Suprapubic skin (tissue), 4 donors: ENCODE data around the gene ZNF280A. TPM values are rescaled to one million over a fixed set of nuclear protein-coding genes. Genes with fewer than 3 reads are reported as not detected.
"Not testable (repeated sequence)": the region's sequence is repeated elsewhere in the genome, so short reads cannot be mapped to it uniquely, and the experiment has no call there.

ENCODE experiments used
- DNase-seq, 2 donors: peaks; one replicate each; pipeline ENCODE4 v3.0.0-alpha.2; 2019; ENCODE audit warnings: low spot score in 2 of 2
- H3K27ac ChIP-seq: fragments of 200-600 bp; sonication (generic); one replicate; pipeline ENCODE4 v1.5.1; 2019
- H3K27me3 ChIP-seq: fragments of 200-600 bp; sonication (generic); one replicate; pipeline ENCODE4 v1.5.1; 2019
- H3K36me3 ChIP-seq: fragments of 200-600 bp; sonication (generic); one replicate; pipeline ENCODE4 v1.5.1; 2019
- H3K4me1 ChIP-seq: fragments of 200-600 bp; sonication (generic); one replicate; pipeline ENCODE4 v1.5.1; 2019
- H3K4me3 ChIP-seq: fragments of 200-600 bp; sonication (generic); one replicate; pipeline ENCODE4 v1.5.1; 2019; ENCODE audit warnings: mild to moderate bottlenecking
- H3K9me3 ChIP-seq: fragments of 200-600 bp; sonication (generic); one replicate; pipeline ENCODE4 v1.5.1; 2019
- EP300 ChIP-seq: sonication (generic); formaldehyde crosslinking; IDR thresholded peaks from one replicate; pipeline ENCODE4 v1.6.1; 2017; ENCODE audit warnings: antibody characterized with exemption
- POLR2A ChIP-seq, 2 donors: fragments of 450-650 bp; IDR thresholded peaks; one replicate each; pipeline ENCODE4 v1.6.1; 2017; ENCODE audit warnings: antibody characterized with exemption in 2 of 2, mild to moderate bottlenecking in 2 of 2, moderate library complexity in 2 of 2
- POLR2AphosphoS5 ChIP-seq, 3 donors: sonication (generic); formaldehyde crosslinking; IDR thresholded peaks; one replicate each; pipeline ENCODE4 v1.6.1; 2017; ENCODE audit warnings: antibody characterized with exemption in 3 of 3
- WGBS: methylation state at CpG from one replicate; pipeline ENCODE4 v1.1.5; 2018; 5-methylcytosine and 5-hydroxymethylcytosine counted together
- total RNA-seq, 4 donors: library from RNA; depleted of rRNA; stranded (reverse); fragments of >200 nt; gene quantifications; one replicate each; pipeline ENCODE4 v1.1.0, GENCODE V29; 2016
- TF ChIP-seq, protein P1 (sequence below), 2 donors: fragments of 200-600 bp in 1 of 2; fragments of 450-650 bp in 1 of 2; sonication (generic) in 1 of 2; IDR thresholded peaks; one replicate each; pipeline ENCODE4 v1.5.1; 2016 to 2019; ENCODE audit warnings: antibody characterized with exemption in 2 of 2, mild to moderate bottlenecking in 1 of 2, moderate library complexity in 1 of 2

The ZNF280A gene
- total RNA-seq, 4 donors from 2014 or later, result not detected

DNA sequence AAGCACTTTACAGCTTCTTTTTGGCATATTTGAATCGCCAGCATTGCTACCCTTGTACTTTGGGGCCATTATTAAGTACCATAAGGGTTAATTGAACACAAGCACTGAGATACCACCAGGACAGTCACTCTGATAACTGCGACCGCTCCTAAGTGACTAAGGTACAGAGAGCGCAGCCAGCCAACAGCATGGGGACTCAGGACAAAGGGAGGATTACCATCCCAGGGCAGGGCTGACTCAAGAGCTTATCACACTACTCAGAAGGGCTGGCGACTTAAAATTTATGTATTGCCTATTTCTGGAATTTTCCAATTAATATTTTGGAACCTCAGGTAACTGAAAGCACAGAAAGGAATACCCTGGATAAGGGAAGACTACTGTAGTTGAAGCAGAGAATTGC, 479 bp downstream of the ZNF280A start:
- no peak for DNase-seq
- 90% methylated on average over 5 of the region's 5 CpGs for WGBS
- no peaks in the 10 kb centered on the region for H3K9me3 ChIP-seq
- no peak for TF ChIP-seq POLR2AphosphoS5 (IDR thresholded peaks at IDR 0.05)
- TF ChIP-seq, protein P1, sequence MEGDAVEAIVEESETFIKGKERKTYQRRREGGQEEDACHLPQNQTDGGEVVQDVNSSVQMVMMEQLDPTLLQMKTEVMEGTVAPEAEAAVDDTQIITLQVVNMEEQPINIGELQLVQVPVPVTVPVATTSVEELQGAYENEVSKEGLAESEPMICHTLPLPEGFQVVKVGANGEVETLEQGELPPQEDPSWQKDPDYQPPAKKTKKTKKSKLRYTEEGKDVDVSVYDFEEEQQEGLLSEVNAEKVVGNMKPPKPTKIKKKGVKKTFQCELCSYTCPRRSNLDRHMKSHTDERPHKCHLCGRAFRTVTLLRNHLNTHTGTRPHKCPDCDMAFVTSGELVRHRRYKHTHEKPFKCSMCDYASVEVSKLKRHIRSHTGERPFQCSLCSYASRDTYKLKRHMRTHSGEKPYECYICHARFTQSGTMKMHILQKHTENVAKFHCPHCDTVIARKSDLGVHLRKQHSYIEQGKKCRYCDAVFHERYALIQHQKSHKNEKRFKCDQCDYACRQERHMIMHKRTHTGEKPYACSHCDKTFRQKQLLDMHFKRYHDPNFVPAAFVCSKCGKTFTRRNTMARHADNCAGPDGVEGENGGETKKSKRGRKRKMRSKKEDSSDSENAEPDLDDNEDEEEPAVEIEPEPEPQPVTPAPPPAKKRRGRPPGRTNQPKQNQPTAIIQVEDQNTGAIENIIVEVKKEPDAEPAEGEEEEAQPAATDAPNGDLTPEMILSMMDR (IDR thresholded peaks at IDR 0.05), result no peak
- TF ChIP-seq EP300, result no peak
- TF ChIP-seq POLR2A (IDR thresholded peaks at IDR 0.05), result no peak
- H3K27me3 ChIP-seq, result no peaks in the 10 kb centered on the region
- no peak overlapping the region for H3K4me3 ChIP-seq
- H3K27ac ChIP-seq, result no peak overlapping the region
- H3K36me3 ChIP-seq, result no peaks in the 10 kb centered on the region
- H3K4me1 ChIP-seq, result no peaks in the 10 kb centered on the region

DNA sequence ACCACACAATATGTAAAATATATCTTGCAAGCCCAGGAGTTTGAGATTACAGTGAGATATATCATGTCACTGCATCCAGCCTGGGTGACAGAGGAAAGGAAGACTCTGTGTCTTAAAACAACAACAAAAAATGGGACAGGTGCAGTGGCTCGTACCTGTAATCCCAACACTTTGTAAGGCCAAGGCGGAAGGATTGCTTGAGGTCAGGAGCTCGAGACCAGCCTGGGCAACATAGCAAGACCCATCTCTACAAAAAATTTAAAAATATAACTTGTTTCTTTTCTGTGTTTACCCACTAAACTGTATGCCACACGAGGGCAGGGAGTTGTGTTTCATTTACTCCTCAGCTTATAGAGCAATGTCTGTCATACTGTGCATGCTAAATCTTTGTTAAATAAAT, 3.1 kb downstream of the ZNF280A start:
- H3K4me1 ChIP-seq, result no peaks in the 10 kb centered on the region
- no peak for DNase-seq
- TF ChIP-seq, protein P1 (IDR thresholded peaks at IDR 0.05), result no peak
- no peak for TF ChIP-seq EP300
- TF ChIP-seq POLR2AphosphoS5 (IDR thresholded peaks at IDR 0.05), result no peak
- TF ChIP-seq POLR2A (IDR thresholded peaks at IDR 0.05), result no peak
- no peaks in the 10 kb centered on the region for H3K36me3 ChIP-seq
- no peak overlapping the region for H3K4me3 ChIP-seq
- H3K27me3 ChIP-seq, result peaks cover 17% of the 10 kb centered on the region
- WGBS, result 70% methylated on average over 4 of the region's 4 CpGs
- no peaks in the 10 kb centered on the region for H3K9me3 ChIP-seq
- H3K27ac ChIP-seq, result no peak overlapping the region

DNA sequence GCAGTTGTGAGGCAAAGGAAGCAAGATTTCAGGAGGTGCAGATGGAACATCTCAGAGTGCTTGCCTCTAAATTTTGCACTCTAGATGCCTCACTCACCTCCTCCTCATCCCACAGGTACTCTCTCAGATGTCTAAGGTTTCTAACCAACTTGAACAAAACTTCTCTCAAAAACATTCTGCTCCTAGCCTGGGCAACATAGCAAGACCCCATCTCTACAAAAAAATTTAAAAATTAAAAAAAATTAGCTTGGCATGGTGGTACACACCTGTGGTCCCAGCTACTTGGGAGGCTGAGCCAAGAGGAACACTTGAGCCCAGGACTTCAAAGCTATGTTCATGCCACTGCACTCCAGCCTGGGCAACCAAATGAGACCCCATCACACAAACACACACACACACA, 4.2 kb downstream of the ZNF280A start:
- H3K36me3 ChIP-seq, result no peaks in the 10 kb centered on the region
- H3K9me3 ChIP-seq, result no peaks in the 10 kb centered on the region
- no peak overlapping the region for H3K27ac ChIP-seq
- no peaks in the 10 kb centered on the region for H3K4me1 ChIP-seq
- no peak for TF ChIP-seq EP300
- no peak for TF ChIP-seq POLR2AphosphoS5 (IDR thresholded peaks at IDR 0.05)
- TF ChIP-seq POLR2A (IDR thresholded peaks at IDR 0.05), result no peak
- TF ChIP-seq, protein P1 (IDR thresholded peaks at IDR 0.05), result no peak
- no peak overlapping the region for H3K4me3 ChIP-seq
- peaks cover 20% of the 10 kb centered on the region for H3K27me3 ChIP-seq
- no peak for DNase-seq

DNA sequence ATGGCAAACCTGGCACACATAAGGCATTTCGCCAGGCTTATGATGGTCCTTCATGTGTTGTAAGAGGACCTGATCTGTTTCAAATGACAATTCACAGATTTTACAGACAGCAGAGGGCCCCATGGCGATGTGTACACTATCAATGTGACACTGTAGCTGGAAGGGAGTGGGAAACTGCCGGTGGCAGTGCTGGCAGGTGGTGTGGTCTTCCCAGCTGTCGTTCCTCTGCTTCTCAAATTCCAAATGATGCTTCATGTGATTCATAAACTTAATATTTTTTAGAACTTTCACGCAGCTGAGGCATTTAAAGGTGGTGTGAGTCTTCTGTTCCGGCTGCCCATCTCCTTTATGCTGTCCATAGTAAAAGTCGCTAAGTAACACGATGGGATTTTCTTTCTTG, 5.6 kb downstream of the ZNF280A start:
- 64% methylated on average over 8 of the region's 8 CpGs for WGBS
- H3K4me3 ChIP-seq, H3K4me1 ChIP-seq, DNase-seq, H3K27ac ChIP-seq, H3K9me3 ChIP-seq, H3K36me3 ChIP-seq: not testable (repeated sequence)
- peaks cover 20% of the 10 kb centered on the region for H3K27me3 ChIP-seq

DNA sequence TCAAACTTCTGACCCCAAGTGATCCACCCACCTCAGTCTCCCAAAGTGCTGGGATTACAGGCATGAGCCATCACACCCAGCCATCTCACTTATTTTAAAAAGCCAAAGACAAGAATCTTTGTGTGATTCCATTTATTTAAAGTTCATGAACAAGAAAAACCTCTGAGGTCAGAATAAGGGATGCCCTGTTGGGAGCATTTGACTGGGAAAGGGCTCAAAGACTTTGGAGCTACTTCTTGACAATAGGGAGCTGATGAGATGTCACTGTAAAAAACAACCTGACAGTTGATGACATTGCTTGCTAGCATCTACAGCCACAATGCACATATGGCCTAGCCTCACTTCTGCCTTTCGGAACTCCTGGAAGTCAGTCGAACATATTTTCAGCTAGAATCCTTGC, 6.5 kb downstream of the ZNF280A start:
- WGBS, result 87% methylated on average over 2 of the region's 2 CpGs
- Histone ChIP-seq H3K4me3 (no peak overlapping the region), H3K9me3 (peaks cover 9% of the 10 kb centered on the region), H3K36me3 (no peaks in the 10 kb centered on the region), H3K27ac (no peak overlapping the region), H3K27me3 (peaks cover 21% of the 10 kb centered on the region), H3K4me1 (peaks cover 2% of the 10 kb centered on the region)
- TF ChIP-seq, protein P1 (IDR thresholded peaks at IDR 0.05), result no peak
- no peak for TF ChIP-seq POLR2AphosphoS5 (IDR thresholded peaks at IDR 0.05)
- no peak for TF ChIP-seq EP300
- DNase-seq, result no peak

DNA sequence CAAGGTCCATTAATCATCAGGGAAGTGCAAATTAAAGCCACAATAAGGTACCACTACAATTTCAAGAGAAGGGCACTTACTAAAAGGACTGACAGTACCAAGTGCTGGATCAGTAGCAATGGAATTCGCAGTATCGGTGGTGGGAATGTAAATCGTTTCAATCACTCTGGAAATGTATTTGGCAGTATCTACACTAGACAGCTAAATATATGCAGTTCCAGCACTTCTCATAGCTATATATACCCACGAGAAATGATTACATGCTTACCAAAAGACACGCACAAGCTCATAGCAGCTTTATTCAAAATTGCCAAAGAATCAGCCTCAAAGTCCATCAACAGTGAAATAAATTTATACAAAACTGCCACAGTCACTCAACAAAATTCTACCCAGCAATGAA, 7.1 kb downstream of the ZNF280A start:
- H3K36me3 ChIP-seq, result no peaks in the 10 kb centered on the region
- peaks cover 9% of the 10 kb centered on the region for H3K9me3 ChIP-seq
- peaks cover 28% of the 10 kb centered on the region for H3K27me3 ChIP-seq
- peaks cover 6% of the 10 kb centered on the region for H3K4me1 ChIP-seq
- H3K4me3 ChIP-seq, result no peak overlapping the region
- H3K27ac ChIP-seq, result no peak overlapping the region
- WGBS, result 84% methylated on average over 5 of the region's 5 CpGs
- DNase-seq, result no peak
- TF ChIP-seq POLR2A (IDR thresholded peaks at IDR 0.05), result no peak
- no peak for TF ChIP-seq EP300
- TF ChIP-seq, protein P1 (IDR thresholded peaks at IDR 0.05), result no peak
- no peak for TF ChIP-seq POLR2AphosphoS5 (IDR thresholded peaks at IDR 0.05)

DNA sequence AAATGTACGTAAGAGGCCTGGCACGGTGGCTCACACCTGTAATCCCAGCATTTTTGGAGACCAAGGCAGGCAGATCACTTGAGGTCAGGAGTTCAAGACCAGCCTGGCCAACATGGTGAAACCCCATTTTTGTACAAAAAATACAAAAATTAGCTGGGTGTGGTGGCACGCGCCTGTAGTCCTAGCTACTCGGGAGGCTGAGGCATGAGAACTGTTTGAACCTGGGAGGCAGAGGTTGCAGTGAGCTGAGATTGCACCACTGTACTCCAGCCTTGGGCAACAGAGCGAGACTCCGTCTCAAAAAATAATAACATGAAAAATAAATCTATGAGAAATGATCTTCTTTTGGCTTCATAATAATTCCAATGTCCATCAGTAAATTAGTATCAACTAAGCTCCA, 9.2 kb downstream of the ZNF280A start:
- not testable (repeated sequence) for H3K27ac ChIP-seq, H3K36me3 ChIP-seq, H3K4me3 ChIP-seq, DNase-seq, H3K4me1 ChIP-seq, H3K9me3 ChIP-seq
- WGBS, result 97% methylated on average over 7 of the region's 7 CpGs
- peaks cover 31% of the 10 kb centered on the region for H3K27me3 ChIP-seq

DNA sequence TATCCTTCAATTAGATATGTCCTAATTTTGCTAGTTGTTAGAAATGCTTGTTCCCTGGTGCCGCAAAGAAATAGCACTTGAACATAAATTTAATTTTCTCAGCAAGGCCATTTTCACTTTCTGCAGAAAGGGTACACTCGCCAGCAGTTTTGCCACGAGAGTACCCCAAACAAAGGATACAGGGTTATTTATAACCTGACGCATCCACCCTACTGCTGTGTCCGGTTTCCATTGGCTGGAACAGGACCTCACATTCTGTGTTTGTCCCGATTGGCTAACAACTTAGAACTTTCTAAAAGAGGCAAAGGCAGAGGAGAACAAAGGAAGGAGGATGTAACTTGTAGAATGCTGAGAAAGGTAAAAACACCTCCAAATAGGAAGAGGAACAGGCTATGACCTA, 10.2 kb downstream of the ZNF280A start:
- not testable (repeated sequence) for H3K27ac ChIP-seq, DNase-seq, H3K9me3 ChIP-seq, H3K36me3 ChIP-seq, H3K4me1 ChIP-seq, H3K4me3 ChIP-seq
- H3K27me3 ChIP-seq, result peaks cover 31% of the 10 kb centered on the region
- 96% methylated on average over 6 of the region's 6 CpGs for WGBS
